HK-2 (cell line): ENCODE data around the gene SMURF1.
A peak's percentile ranks its signal among the peaks of the same experiment; 100 is the strongest.
"Not testable (repeated sequence)": the region's sequence is repeated elsewhere in the genome, so short reads cannot be mapped to it uniquely, and the experiment has no call there.

Source experiments
- DNase-seq: peaks from one replicate; pipeline ENCODE4 v3.0.0-alpha.2; 2018; ENCODE audit not compliant: unreplicated experiment

The SMURF1 gene

GRCh38 chr7:99054781-99055180 lies 89.1 kb downstream of the SMURF1 start:
- no peak for DNase-seq

GRCh38 chr7:99050971-99051370 lies 92.9 kb downstream of the SMURF1 start:
- no peak for DNase-seq

GRCh38 chr7:99047526-99048077 lies 96.3 kb downstream of the SMURF1 start:
- DNase-seq, result no peak

GRCh38 chr7:99046722-99047121 lies 97.2 kb downstream of the SMURF1 start:
- no peak for DNase-seq

- not testable (repeated sequence) for DNase-seq
Observed at GRCh38 chr7:99046262-99046661, 97.6 kb downstream of the SMURF1 start.

GRCh38 chr7:99044858-99045257 lies 99.0 kb downstream of the SMURF1 start:
- not testable (repeated sequence) for DNase-seq

GRCh38 chr7:99042957-99043356 lies 101.0 kb downstream of the SMURF1 start:
- DNase-seq, result no peak

- no peak for DNase-seq
Observed at GRCh38 chr7:99041526-99041925, 102.4 kb downstream of the SMURF1 start.

GRCh38 chr7:99040104-99040958 lies 103.6 kb downstream of the SMURF1 start:
- DNase-seq, result peak; percentile 71

GRCh38 chr7:99039384-99039891 lies 104.5 kb downstream of the SMURF1 start:
- DNase-seq, result no peak

GRCh38 chr7:99038086-99038855 lies 105.6 kb downstream of the SMURF1 start:
- no peak for DNase-seq

- no peak for DNase-seq
Observed at GRCh38 chr7:99037327-99037940, 106.5 kb downstream of the SMURF1 start.

GRCh38 chr7:99036546-99037111 lies 107.3 kb downstream of the SMURF1 start:
- peak; percentile 20 for DNase-seq

- DNase-seq, result no peak
Observed at GRCh38 chr7:99035723-99036545, 108.0 kb downstream of the SMURF1 start.

- DNase-seq, result no peak
Observed at GRCh38 chr7:99034932-99035722, 108.8 kb downstream of the SMURF1 start.

GRCh38 chr7:99033765-99034164 lies 110.1 kb downstream of the SMURF1 start:
- no peak for DNase-seq

GRCh38 chr7:99032928-99033327 lies 111.0 kb downstream of the SMURF1 start:
- no peak for DNase-seq

GRCh38 chr7:99031496-99031895 lies 112.4 kb downstream of the SMURF1 start:
- no peak for DNase-seq

- DNase-seq, result no peak
Observed at GRCh38 chr7:99030951-99031350, 113.0 kb downstream of the SMURF1 start.

GRCh38 chr7:99030457-99030856 lies 113.5 kb downstream of the SMURF1 start:
- DNase-seq, result no peak
